Measurements from ENCODE around the gene PEX11G. TPM values are rescaled to one million over a fixed set of nuclear protein-coding genes. Genes with fewer than 3 reads are reported as not detected.

Gene PEX11G
- total and polyA plus RNA-seq, 10 of the 15 experiments (the other 5 are each of a cell fraction or from before 2014, with no cell fraction given), result 0.05 to 1.8 (median 0.73) TPM; not detected in 1

- TF ChIP-seq KDM1A (IDR thresholded peaks at IDR 0.05; ENCODE audit: borderline replicate concordance) (no peak), TCF12 (IDR thresholded peaks at IDR 0.05; ENCODE audit: low read depth, low read length) (no peak), BCL11A (IDR thresholded peaks at IDR 0.05; ENCODE audit: low read depth, low read length) (no peak), MEF2B (IDR thresholded peaks at IDR 0.05; ENCODE audit: partially characterized antibody, poor library complexity, severe bottlenecking) (no peak), TBL1XR1 (IDR thresholded peaks at IDR 0.05; ENCODE audit: low read depth, low read length) (no peak), SMAD5 (IDR thresholded peaks at IDR 0.05; ENCODE audit: low read depth) (no peak), NFIC (IDR thresholded peaks at IDR 0.05; ENCODE audit: low read depth, low read length) (no peak), SMAD1 (IDR thresholded peaks at IDR 0.05; ENCODE audit: low read depth, partially characterized antibody) (no peak), MYC (IDR thresholded peaks at IDR 0.05; ENCODE audit: insufficient read depth, insufficient read length, insufficient replicate concordance, low read length, severe bottlenecking) (no peak)
- TF ChIP-seq, protein P1, sequence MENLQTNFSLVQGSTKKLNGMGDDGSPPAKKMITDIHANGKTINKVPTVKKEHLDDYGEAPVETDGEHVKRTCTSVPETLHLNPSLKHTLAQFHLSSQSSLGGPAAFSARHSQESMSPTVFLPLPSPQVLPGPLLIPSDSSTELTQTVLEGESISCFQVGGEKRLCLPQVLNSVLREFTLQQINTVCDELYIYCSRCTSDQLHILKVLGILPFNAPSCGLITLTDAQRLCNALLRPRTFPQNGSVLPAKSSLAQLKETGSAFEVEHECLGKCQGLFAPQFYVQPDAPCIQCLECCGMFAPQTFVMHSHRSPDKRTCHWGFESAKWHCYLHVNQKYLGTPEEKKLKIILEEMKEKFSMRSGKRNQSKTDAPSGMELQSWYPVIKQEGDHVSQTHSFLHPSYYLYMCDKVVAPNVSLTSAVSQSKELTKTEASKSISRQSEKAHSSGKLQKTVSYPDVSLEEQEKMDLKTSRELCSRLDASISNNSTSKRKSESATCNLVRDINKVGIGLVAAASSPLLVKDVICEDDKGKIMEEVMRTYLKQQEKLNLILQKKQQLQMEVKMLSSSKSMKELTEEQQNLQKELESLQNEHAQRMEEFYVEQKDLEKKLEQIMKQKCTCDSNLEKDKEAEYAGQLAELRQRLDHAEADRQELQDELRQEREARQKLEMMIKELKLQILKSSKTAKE (IDR thresholded peaks at IDR 0.05; ENCODE audit: low read depth, poor library complexity, severe bottlenecking), result no peak
Measured at GRCh38 chr19:7507884-7508283, 19.0 kb upstream of the PEX11G start (continued).

Data from GM12878 (cell line).